H1 (cell line): ENCODE data around the gene PKD1. TPM values are rescaled to one million over a fixed set of nuclear protein-coding genes. Genes with fewer than 3 reads are reported as not detected.
"Not testable (repeated sequence)": the region's sequence is repeated elsewhere in the genome, so short reads cannot be mapped to it uniquely, and the experiment has no call there.

Experiments used
- CTCF ChIA-PET: fragments of 300-600 bp; sonication (Branson Sonifier 250); formaldehyde crosslinking; loops from one replicate; lab custom pipeline; 2021; ENCODE audit not compliant: partially characterized antibody; lab: Charles Lee
- POLR2A ChIA-PET: fragments of 300-600 bp; sonication (Branson Sonifier 250); formaldehyde crosslinking; loops from one replicate; lab custom pipeline; 2021; ENCODE audit warnings: inconsistent platforms; ENCODE audit not compliant: partially characterized antibody; lab: Charles Lee
- DNase-seq, 2 experiments: peaks; one replicate each; pipeline versions ENCODE4 v3.0.0 to v3.0.0-alpha.2; 2010 to 2022; ENCODE audit warnings: low spot score in 2 of 2, low read depth in 1 of 2, mixed read lengths in 1 of 2
- FAIRE-seq: peaks from 2 replicates; lab custom pipeline; 2011; peaks lifted over from hg19 to GRCh38; lab: Jason Lieb, UNC
- H2AFZ ChIP-seq: 2 replicates; pipeline ENCODE4 v1.8.1; 2012; ENCODE audit warnings: low read length, inconsistent platforms
- H2AK5ac ChIP-seq: 2 replicates; pipeline ENCODE4 v1.6.1; 2013; ENCODE audit warnings: low read depth, low read length
- H2BK120ac ChIP-seq: replicated peaks from 2 replicates; pipeline ENCODE3; 2013; ENCODE audit warnings: low read depth, low read length, inconsistent platforms
- H2BK12ac ChIP-seq: 2 replicates; pipeline ENCODE4 v1.6.1; 2013; ENCODE audit warnings: low read depth, low read length
- H2BK15ac ChIP-seq: 2 replicates; pipeline ENCODE4 v1.6.1; 2013; ENCODE audit warnings: low read length
- H2BK20ac ChIP-seq: 2 replicates; pipeline ENCODE4 v1.6.1; 2013; ENCODE audit warnings: low read length
- H2BK5ac ChIP-seq: 2 replicates; pipeline ENCODE4 v1.6.1; 2013; ENCODE audit warnings: low read depth, low read length
- H3K14ac ChIP-seq: 2 replicates; pipeline ENCODE4 v1.6.1; 2013; ENCODE audit warnings: inconsistent platforms; ENCODE audit not compliant: insufficient read length
- H3K18ac ChIP-seq: 2 replicates; pipeline ENCODE4 v1.6.1; 2013; ENCODE audit warnings: low read length; ENCODE audit errors: extremely low read depth
- H3K23ac ChIP-seq: 2 replicates; pipeline ENCODE4 v1.6.1; 2013; ENCODE audit warnings: inconsistent platforms; ENCODE audit not compliant: insufficient read length
- H3K23me2 ChIP-seq: 2 replicates; pipeline ENCODE4 v1.6.1; 2013; ENCODE audit warnings: low read depth, low read length
- H3K27ac ChIP-seq: 2 replicates; pipeline ENCODE4 v1.6.1; 2011; ENCODE audit warnings: low read depth, low read length, inconsistent platforms
- H3K27me3 ChIP-seq, 4 experiments: replicated peaks in 1 of 4; 1 replicate in 1 of 4; 2 replicates in 3 of 4; pipeline versions ENCODE4 v1.6.1 to v1.8.1; 2011 to 2013; ENCODE audit warnings: low read length in 3 of 4, mild to moderate bottlenecking in 3 of 4, inconsistent platforms in 2 of 4, mixed read lengths in 2 of 4, moderate library complexity in 1 of 4; ENCODE audit not compliant: control insufficient read depth in 3 of 4, insufficient read depth in 3 of 4; ENCODE audit errors: extremely low read depth in 1 of 4
- H3K36me3 ChIP-seq, 4 experiments: 2 replicates each; pipeline versions ENCODE4 v1.6.1 to v1.8.1; 2011 to 2013; ENCODE audit warnings: mild to moderate bottlenecking in 4 of 4, low read length in 3 of 4, moderate library complexity in 2 of 4, control low read depth in 1 of 4, inconsistent platforms in 1 of 4; ENCODE audit not compliant: insufficient read depth in 4 of 4, control insufficient read depth in 2 of 4
- H3K4ac ChIP-seq: replicated peaks from 2 replicates; pipeline ENCODE3; 2013; ENCODE audit warnings: low read length, low read depth, mixed read lengths, inconsistent platforms; ENCODE audit not compliant: insufficient read length
- H3K4me1 ChIP-seq, 4 experiments: replicated peaks in 1 of 4; 1 replicate in 1 of 4; 2 replicates in 3 of 4; pipeline versions ENCODE4 v1.6.1 to v1.8.1; 2011 to 2013; ENCODE audit warnings: low read length in 3 of 4, inconsistent platforms in 2 of 4, mixed read lengths in 1 of 4; ENCODE audit not compliant: insufficient read depth in 4 of 4, control insufficient read depth in 3 of 4
- H3K4me2 ChIP-seq, 2 experiments: 2 replicates each; pipeline versions ENCODE4 v1.6.1 to v1.8.1; 2011 to 2013; ENCODE audit warnings: low read depth in 2 of 2, low read length in 2 of 2, control low read depth in 1 of 2, inconsistent platforms in 1 of 2, mild to moderate bottlenecking in 1 of 2; ENCODE audit not compliant: insufficient read depth in 1 of 2
- H3K4me3 ChIP-seq, 4 experiments: fragments of 200-600, 300-600 bp in 1 of 4; sonication (generic), shearing (Covaris generic), sonication (Bioruptor Twin) in 1 of 4; 2 replicates each; pipeline versions ENCODE4 v1.5.1 to v1.8.1; 2011 to 2016; ENCODE audit warnings: low read length in 4 of 4, low read depth in 3 of 4, control low read depth in 2 of 4, inconsistent platforms in 2 of 4, mild to moderate bottlenecking in 2 of 4, mixed read lengths in 1 of 4, moderate library complexity in 1 of 4; ENCODE audit not compliant: insufficient read depth in 2 of 4; ENCODE audit errors: extremely low read depth in 1 of 4
- H3K56ac ChIP-seq: replicated peaks from 2 replicates; pipeline ENCODE3; 2013; ENCODE audit warnings: low read depth, mild to moderate bottlenecking, mixed read lengths, low read length, inconsistent platforms; ENCODE audit not compliant: insufficient read length
- H3K79me1 ChIP-seq: 2 replicates; pipeline ENCODE4 v1.6.1; 2013; ENCODE audit warnings: low read depth, low read length, control low read depth
- H3K79me2 ChIP-seq, 2 experiments: 2 replicates each; pipeline versions ENCODE4 v1.6.1 to v1.8.1; 2012 to 2013; ENCODE audit warnings: low read length in 2 of 2, mild to moderate bottlenecking in 2 of 2, inconsistent platforms in 1 of 2; ENCODE audit not compliant: insufficient read depth in 2 of 2, control insufficient read depth in 1 of 2
- H3K9ac ChIP-seq, 4 experiments: replicated peaks in 1 of 4; 1 replicate in 1 of 4; 2 replicates in 3 of 4; pipeline versions ENCODE4 v1.6.1 to v1.8.1; 2011 to 2013; ENCODE audit warnings: low read depth in 3 of 4, low read length in 3 of 4, control low read depth in 2 of 4, mild to moderate bottlenecking in 2 of 4, moderate library complexity in 2 of 4, inconsistent platforms in 1 of 4; ENCODE audit errors: extremely low read depth in 1 of 4
- H3K9me3 ChIP-seq, 2 experiments: 2 replicates each; pipeline versions ENCODE4 v1.6.1 to v1.8.1; 2012 to 2013; ENCODE audit warnings: mild to moderate bottlenecking in 2 of 2, moderate library complexity in 2 of 2, control low read depth in 1 of 2, inconsistent platforms in 1 of 2, low read depth in 1 of 2, low read length in 1 of 2, mixed read lengths in 1 of 2; ENCODE audit not compliant: insufficient read depth in 2 of 2
- H4K20me1 ChIP-seq, 2 experiments: replicated peaks in 1 of 2; 2 replicates each; pipeline versions ENCODE3 to v1.8.1; 2011 to 2013; ENCODE audit warnings: inconsistent platforms in 2 of 2, low read length in 2 of 2, mild to moderate bottlenecking in 1 of 2; ENCODE audit not compliant: insufficient read depth in 2 of 2, control insufficient read depth in 1 of 2
- H4K5ac ChIP-seq: 2 replicates; pipeline ENCODE4 v1.6.1; 2013; ENCODE audit warnings: low read length, low read depth, mixed read lengths, inconsistent platforms; ENCODE audit not compliant: insufficient read length
- H4K8ac ChIP-seq: 2 replicates; pipeline ENCODE4 v1.8.0; 2013; ENCODE audit warnings: mild to moderate bottlenecking, moderate library complexity, low read length, inconsistent platforms; ENCODE audit not compliant: insufficient read depth; ENCODE audit errors: extremely low read depth
- H4K91ac ChIP-seq: replicated peaks from 2 replicates; pipeline ENCODE3; 2013; ENCODE audit warnings: low read length, mixed read lengths, inconsistent platforms; ENCODE audit not compliant: insufficient read length
- WGBS, 2 experiments: shearing (Covaris generic) in 1 of 2; methylation state at CpG; one replicate each; pipeline versions ENCODE4 v1.1.6 to v1.1.7; 2013 to 2015; ENCODE audit warnings: low lambda C conversion rate in 2 of 2, mixed read lengths in 2 of 2, inconsistent platforms in 1 of 2, low coverage in 1 of 2, missing lambda C conversion rate in 1 of 2; ENCODE audit not compliant: insufficient replicate concordance in 2 of 2, insufficient coverage in 1 of 2, insufficient read length in 1 of 2; ENCODE audit errors: extremely low coverage in 1 of 2, missing lambda C conversion rate in 1 of 2; 5-methylcytosine and 5-hydroxymethylcytosine counted together
- polyA plus RNA-seq, 7 experiments: library from polyadenylated mRNA; depleted of rRNA in 3 of 7; stranded (reverse) in 5 of 7; unstranded in 2 of 7; fragments of >200 nt in 5 of 7; fragments of 200-250 nt in 2 of 7; gene quantifications; 1 replicate in 5 of 7; 2 replicates in 1 of 7; 4 replicates in 1 of 7; pipeline versions ENCODE4 v1.2.1 to v1.2.3, GENCODE V29; 2011 to 2013; ENCODE audit warnings: missing spikeins in 2 of 7, mixed read lengths in 2 of 7
- total RNA-seq: library from RNA; stranded (reverse); fragmentation: NEBNext Ultra II Directional; extraction: Animal tissue kit (Norgen Biotek cat#: 25700); gene quantifications from 2 replicates; pipeline ENCODE4 v1.2.1, GENCODE V29; 2021

PKD1 gene
- total and polyA plus RNA-seq, 2 of the 8 experiments (the other 6 are each of a cell fraction or from before 2014, with no cell fraction given) = 40.6 to 52.7 TPM

- H3K14ac ChIP-seq, H2BK20ac ChIP-seq, H2BK15ac ChIP-seq, H4K91ac ChIP-seq, H3K18ac ChIP-seq, H2BK120ac ChIP-seq, H3K79me2 ChIP-seq, H3K23ac ChIP-seq, H2AFZ ChIP-seq, H4K5ac ChIP-seq, H3K79me1 ChIP-seq, H3K36me3 ChIP-seq, H3K9ac ChIP-seq, H3K23me2 ChIP-seq, FAIRE-seq, CTCF ChIA-PET, H3K27ac ChIP-seq, DNase-seq, H4K20me1 ChIP-seq, H3K9me3 ChIP-seq, H3K27me3 ChIP-seq, H4K8ac ChIP-seq, H2BK5ac ChIP-seq, H3K4me3 ChIP-seq, POLR2A ChIA-PET, H2BK12ac ChIP-seq, H3K4me1 ChIP-seq, H3K4me2 ChIP-seq, H2AK5ac ChIP-seq, H3K4ac ChIP-seq, H3K56ac ChIP-seq: not testable (repeated sequence)
- 88% methylated on average over 12 of the region's 35 CpGs; no CpG with 5 or more reads in 1 of the 2 experiments for WGBS, 2 experiments
These were observed 17.6 kb downstream of the PKD1 start for GRCh38 chr16:2117960-2118722.

GRCh38 chr16:2117341-2117740, 18.4 kb downstream of the PKD1 start:
- H4K8ac ChIP-seq, H2AFZ ChIP-seq, H3K79me2 ChIP-seq, H3K79me1 ChIP-seq, H3K27me3 ChIP-seq, H3K23me2 ChIP-seq, H3K36me3 ChIP-seq, H2BK12ac ChIP-seq, H2BK15ac ChIP-seq, H3K18ac ChIP-seq, H2AK5ac ChIP-seq, H3K4me1 ChIP-seq, H3K4me2 ChIP-seq, H2BK5ac ChIP-seq, H3K27ac ChIP-seq, CTCF ChIA-PET, DNase-seq, H2BK20ac ChIP-seq, H2BK120ac ChIP-seq, H3K9me3 ChIP-seq, H3K4me3 ChIP-seq, H3K23ac ChIP-seq, H3K56ac ChIP-seq, H4K91ac ChIP-seq, FAIRE-seq, H4K5ac ChIP-seq, H3K4ac ChIP-seq, H3K14ac ChIP-seq, POLR2A ChIA-PET, H4K20me1 ChIP-seq, H3K9ac ChIP-seq: not testable (repeated sequence)
- 100% methylated on average over 4 of the region's 25 CpGs; no CpG with 5 or more reads in 1 of the 2 experiments for WGBS, 2 experiments
